NCI-H460 (cell line): Measurements from ENCODE around the gene CCDC142. TPM values are rescaled to one million over a fixed set of nuclear protein-coding genes. Genes with fewer than 3 reads are reported as not detected.

Experiments
- DNase-seq: peaks from one replicate; pipeline ENCODE4 v3.0.0-alpha.2; 2016; ENCODE audit warnings: low read depth; ENCODE audit errors: extremely low read depth
- total RNA-seq: library from RNA; depleted of rRNA; stranded (reverse); fragments of >200 nt; shearing (Covaris generic); gene quantifications from 2 replicates; pipeline ENCODE4 v1.2.3, GENCODE V29; 2014; rRNA removed

The CCDC142 gene
- total RNA-seq, 1 experiment from 2014 or later: 17.6 TPM

DNA sequence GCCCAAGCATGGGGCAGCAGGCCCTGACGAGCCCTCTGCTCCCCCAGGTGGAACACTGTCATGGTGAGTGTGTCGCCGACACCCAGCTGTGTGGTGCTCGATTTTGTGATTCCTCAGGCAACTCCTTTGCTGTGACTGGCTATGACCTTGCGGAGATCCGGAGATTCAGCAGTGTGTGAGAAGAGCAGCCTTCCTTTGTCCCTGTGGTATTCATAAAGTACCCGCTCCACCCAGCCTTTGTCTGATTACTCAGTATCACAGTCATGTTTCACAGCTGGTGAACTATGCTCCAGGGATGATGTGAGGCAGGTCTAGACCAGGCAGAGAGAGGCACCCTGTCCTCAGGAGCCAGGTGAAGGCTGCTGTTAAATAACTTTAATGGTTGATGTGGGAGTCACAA lies 57.3 kb downstream of the CCDC142 start:
- DNase-seq: no peak

GRCh38 chr2:74424995-74425406 lies 57.8 kb downstream of the CCDC142 start:
- DNase-seq: no peak

DNA sequence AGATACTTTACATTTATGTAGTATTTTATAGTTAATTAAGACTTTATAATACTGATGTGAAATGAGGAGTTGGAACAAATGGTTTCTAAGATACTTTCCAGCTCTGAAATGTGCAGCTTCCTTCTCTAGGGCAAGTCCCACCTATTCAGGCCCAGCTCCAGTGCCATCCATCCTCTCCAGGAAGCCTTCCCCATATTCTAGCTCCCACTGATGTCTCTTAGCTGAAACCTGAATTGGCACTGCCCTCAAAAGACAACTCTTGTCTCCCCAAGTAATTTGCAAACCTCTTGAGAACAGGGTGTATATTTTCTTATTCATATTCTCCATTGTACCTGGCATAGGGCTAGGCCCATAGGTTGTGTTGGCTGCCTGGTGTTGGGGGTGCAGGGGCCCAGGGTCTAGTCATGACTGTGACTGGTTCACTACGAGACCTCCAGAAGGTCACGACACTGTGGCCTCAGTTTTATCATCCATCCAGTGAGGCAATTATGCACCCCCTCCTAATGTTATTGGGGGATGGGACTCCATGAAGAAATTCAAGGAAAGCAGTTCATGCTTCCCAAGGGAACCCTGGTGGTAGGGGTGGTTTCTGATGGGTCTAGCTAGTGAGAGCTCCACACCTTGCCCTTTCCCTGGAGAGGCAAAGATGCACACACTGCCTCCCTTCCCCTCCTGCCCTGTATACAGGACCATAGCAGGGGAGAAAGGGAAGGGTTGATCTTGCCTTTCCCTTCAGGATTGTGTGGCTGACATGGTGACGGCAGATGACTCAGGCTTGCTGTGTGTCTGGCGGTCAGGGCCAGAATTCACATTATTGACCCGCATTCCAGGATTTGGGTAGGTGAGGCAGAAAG lies 58.4 kb downstream of the CCDC142 start:
- no peak for DNase-seq

Other genes with a start within 250 kb of the CCDC142 start
- gene SLC4A5, start 139.6 kb downstream of the CCDC142 start, total RNA-seq: 0.40 and 1.6 TPM in 2 replicates
- gene DCTN1, start 102.7 kb downstream of the CCDC142 start, total RNA-seq: 39.8 and 52.1 TPM in 2 replicates
- 1.2 and 2.2 TPM in 2 replicates for gene C2orf81, start 61.4 kb downstream of the CCDC142 start, total RNA-seq
- 33.9 and 38.6 TPM in 2 replicates for gene WDR54, start 61.3 kb downstream of the CCDC142 start, total RNA-seq
- 12.3 and 15.7 TPM in 2 replicates for gene RTKN, start 41.1 kb downstream of the CCDC142 start, total RNA-seq
- gene INO80B, start 27.9 kb downstream of the CCDC142 start, total RNA-seq: 19.8 and 19.9 TPM in 2 replicates
- 44.2 and 48.4 TPM in 2 replicates for gene WBP1, start 24.6 kb downstream of the CCDC142 start, total RNA-seq
- 58.9 TPM in 2 replicates for gene MOGS, start 17.6 kb downstream of the CCDC142 start, total RNA-seq
- gene MRPL53, start 10.3 kb downstream of the CCDC142 start, total RNA-seq: 55.3 and 57.8 TPM in 2 replicates
- 20.4 and 23.8 TPM in 2 replicates for gene TTC31, start 83 bp upstream of the CCDC142 start, total RNA-seq
- gene LBX2, start 16.6 kb upstream of the CCDC142 start, total RNA-seq: 0.95 and 1.9 TPM in 2 replicates
- 51.1 and 56.9 TPM in 2 replicates for gene PCGF1, start 24.7 kb upstream of the CCDC142 start, total RNA-seq
- gene TLX2, start 31.5 kb upstream of the CCDC142 start, total RNA-seq: 0.40 and 0.43 TPM in 2 replicates
- gene DQX1, start 43.2 kb upstream of the CCDC142 start, total RNA-seq: 0.12 TPM in 1 of 2 replicates, not detected in the other
- gene AUP1, start 46.7 kb upstream of the CCDC142 start, total RNA-seq: 149 and 161 TPM in 2 replicates
- 46.9 and 52.1 TPM in 2 replicates for gene HTRA2, start 46.9 kb upstream of the CCDC142 start, total RNA-seq
- gene LOXL3, start 70.9 kb upstream of the CCDC142 start, total RNA-seq: 2.9 and 3.1 TPM in 2 replicates
- 19.3 and 22.1 TPM in 2 replicates for gene DOK1, start 71.7 kb upstream of the CCDC142 start, total RNA-seq
- gene M1AP, start 165.3 kb upstream of the CCDC142 start, total RNA-seq: not detected in 2 replicates
- 6.4 and 7.1 TPM in 2 replicates for gene SEMA4F, start 171.2 kb upstream of the CCDC142 start, total RNA-seq